ENCODE measurements around the gene XPA.

DNA sequence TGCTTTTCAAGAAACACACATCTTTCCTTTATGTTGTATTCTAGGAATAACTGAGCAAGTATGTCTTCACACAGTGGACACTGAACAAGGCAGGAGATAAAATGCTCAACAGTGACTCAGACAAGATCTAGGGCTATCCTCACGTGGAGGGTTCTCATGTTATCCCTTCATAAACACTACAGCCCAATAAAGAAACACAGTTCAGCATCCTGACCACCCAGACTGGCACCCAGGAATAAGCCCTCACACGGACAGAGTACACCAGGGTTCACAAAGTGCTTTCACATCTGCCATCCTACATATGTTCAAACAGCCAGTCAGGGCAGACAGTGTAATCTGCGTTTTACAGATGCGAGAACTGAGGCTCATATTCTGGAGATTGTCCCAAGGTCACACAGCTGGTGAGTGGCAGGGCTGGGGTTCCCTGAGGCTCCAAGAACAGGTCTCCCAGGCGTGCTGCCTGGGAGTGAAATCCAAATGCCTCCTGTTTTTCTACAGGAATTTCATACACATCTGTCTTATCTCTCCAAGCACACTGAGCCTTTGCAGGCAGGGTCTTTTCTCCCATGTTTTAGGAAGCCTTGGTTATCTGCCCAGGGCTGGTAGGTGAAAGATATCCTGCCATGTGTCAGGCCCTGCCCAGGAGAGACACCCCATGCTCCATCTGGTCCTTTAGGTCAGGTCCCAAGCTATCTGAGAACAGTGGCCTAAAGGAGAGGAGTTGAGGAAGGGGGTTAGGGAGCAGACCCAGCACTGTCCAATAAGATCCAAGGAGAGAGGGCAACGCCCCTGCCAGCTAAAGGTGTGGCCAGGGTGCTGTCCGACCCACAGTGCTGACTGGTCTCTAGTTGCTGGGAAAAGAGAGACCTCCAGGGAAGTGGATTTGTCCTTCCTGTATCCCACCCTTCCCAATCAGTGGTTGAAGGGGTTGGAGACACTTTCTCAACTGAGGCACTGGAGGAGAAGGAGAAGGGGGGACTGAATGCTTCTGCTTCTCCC is 47.9 kb upstream of the XPA start:
- TF ChIP-seq, protein P1, sequence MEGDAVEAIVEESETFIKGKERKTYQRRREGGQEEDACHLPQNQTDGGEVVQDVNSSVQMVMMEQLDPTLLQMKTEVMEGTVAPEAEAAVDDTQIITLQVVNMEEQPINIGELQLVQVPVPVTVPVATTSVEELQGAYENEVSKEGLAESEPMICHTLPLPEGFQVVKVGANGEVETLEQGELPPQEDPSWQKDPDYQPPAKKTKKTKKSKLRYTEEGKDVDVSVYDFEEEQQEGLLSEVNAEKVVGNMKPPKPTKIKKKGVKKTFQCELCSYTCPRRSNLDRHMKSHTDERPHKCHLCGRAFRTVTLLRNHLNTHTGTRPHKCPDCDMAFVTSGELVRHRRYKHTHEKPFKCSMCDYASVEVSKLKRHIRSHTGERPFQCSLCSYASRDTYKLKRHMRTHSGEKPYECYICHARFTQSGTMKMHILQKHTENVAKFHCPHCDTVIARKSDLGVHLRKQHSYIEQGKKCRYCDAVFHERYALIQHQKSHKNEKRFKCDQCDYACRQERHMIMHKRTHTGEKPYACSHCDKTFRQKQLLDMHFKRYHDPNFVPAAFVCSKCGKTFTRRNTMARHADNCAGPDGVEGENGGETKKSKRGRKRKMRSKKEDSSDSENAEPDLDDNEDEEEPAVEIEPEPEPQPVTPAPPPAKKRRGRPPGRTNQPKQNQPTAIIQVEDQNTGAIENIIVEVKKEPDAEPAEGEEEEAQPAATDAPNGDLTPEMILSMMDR (IDR thresholded peaks at IDR 0.05 in 8 of 11, conservative IDR thresholded peaks at IDR 0.05 in 3 of 11), result no peak
- no peak for TF ChIP-seq POLR2A (IDR thresholded peaks at IDR 0.05)

Measured in spleen (tissue), 7 donors.